HG03196 (cell line): ENCODE results near the gene ATP10A.
"Not testable (repeated sequence)": the region's sequence is repeated elsewhere in the genome, so short reads cannot be mapped to it uniquely, and the experiment has no call there.

Source experiments
- ATAC-seq: cut with Tn5 transposase; IDR thresholded peaks from one replicate; pipeline ENCODE4 v1.9.1; 2021; ENCODE audit not compliant: unreplicated experiment

The ATP10A gene

DNA sequence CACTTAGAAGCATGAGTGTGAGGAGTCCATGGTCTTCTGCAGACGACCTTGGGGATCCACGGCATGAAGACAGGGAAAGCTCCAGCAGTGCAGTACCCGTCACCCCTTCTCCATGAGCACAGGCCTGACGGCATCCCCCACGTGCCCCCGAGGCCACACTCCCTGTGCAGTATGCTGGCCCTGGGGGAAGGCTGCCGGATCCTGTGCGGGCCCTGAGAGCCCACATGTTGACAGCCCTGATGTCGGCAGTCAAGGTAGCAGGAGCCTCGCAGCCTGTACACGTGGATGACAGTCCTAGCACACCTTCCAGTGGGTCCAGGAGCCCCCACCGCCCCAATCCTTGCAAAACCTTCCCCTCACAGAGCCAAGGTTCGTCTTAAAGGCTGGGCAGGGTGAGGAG, 195.3 kb downstream of the ATP10A start:
- ATAC-seq = no peak

GRCh38 chr15:25665913-25666312, 197.2 kb downstream of the ATP10A start:
- no peak for ATAC-seq

GRCh38 chr15:25664761-25665160, 198.4 kb downstream of the ATP10A start:
- ATAC-seq = no peak

GRCh38 chr15:25663515-25663914, 199.6 kb downstream of the ATP10A start:
- ATAC-seq = no peak

GRCh38 chr15:25661898-25662297, 201.2 kb downstream of the ATP10A start:
- no peak for ATAC-seq

GRCh38 chr15:25659251-25659650, 203.9 kb downstream of the ATP10A start:
- no peak for ATAC-seq

DNA sequence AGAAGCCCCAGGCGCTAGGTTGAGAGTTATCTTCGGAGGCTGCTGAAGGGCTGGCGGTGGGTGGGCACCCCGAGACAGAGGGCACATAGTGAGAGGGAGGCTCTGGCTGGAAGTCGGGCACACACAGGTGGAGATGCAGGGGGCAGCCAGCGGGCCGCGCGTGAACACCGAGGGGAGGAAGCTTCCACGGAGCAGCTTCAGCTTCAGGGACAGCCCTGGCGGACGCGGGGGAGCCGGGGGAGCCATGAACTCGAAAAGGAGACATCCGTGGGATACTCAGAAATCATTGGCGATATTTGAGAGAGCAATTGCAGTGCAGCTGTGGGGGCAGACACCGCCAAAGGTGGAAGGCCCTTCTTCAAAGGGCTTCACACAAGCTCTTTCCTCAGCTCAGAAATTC, 204.6 kb downstream of the ATP10A start:
- no peak for ATAC-seq

DNA sequence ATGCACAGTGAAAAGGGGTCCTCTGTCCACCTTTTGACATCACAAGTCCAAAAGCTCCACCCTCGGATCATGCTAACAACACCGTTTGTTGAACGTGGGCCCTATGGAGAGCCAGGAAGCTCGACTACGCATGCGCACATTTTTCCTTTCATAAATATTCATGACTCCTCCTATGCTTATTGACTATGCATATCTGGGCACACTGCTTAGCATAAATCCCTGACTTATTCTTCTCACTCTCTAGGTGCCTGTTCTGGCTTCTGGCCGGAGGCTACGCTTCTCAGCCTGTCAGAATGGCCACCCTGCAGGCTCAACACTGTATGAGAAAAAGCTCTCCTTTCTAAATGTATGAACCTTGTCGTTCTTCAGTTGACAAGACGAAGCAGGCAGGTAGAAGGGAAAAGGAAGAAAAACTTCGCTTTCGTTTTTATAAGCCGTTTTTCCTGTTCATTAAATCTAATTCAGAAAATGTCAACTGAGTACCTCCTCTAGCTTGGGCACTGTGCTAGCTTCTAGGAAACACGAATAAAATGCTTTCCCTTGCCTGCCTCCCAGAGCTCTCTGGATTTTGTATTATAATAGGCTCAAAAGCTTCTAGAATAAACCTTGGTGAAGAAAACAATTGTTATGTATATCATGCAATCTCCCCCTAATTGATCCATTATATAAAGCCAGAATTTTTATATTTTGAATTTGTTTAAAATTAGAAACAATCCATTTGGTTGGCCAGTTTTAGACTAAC, 207.7 kb downstream of the ATP10A start:
- no peak for ATAC-seq

DNA sequence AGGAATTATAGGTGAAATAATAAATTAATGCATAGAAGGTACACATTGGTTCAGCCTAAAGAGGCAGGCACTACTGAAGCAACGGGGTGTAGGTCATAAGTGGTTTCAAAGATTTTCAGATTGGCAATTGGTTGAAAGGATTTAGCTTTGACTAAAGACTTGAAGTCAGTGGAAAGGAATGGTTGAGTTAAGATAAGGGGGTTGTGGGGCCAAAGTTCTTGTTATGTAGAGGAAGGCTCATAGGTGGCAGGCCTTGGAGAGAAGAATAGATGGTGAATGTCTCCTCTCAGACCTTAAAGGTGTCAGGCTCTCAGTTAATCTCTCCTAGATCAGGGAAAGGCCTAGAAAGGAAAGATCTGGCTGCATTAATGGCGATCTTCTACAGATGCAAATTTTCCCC, 209.8 kb downstream of the ATP10A start:
- ATAC-seq = no peak

DNA sequence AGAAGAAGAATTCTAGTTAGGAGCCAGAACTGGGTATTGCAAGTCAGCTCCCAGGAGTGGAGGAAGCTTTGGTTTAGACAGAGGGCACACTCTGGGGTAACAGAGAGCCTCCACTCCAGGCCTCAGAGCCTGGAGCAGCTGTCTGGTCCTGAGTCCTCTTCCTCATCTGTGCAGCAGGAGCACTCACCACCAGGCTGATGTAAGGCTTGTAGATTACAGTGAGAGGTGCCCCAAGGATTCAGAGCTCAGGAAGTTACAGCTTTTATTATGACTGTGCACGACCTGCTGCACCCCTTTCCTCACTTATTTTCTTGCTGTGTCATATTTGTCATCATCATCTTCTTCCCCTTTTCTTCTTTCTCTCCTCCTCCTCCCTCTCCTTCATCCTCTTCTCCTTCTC, 210.4 kb downstream of the ATP10A start:
- no peak for ATAC-seq

GRCh38 chr15:25649390-25649789, 213.7 kb downstream of the ATP10A start:
- no peak for ATAC-seq

- ATAC-seq = no peak
Observed at GRCh38 chr15:25643120-25643519, 220.0 kb downstream of the ATP10A start.

DNA sequence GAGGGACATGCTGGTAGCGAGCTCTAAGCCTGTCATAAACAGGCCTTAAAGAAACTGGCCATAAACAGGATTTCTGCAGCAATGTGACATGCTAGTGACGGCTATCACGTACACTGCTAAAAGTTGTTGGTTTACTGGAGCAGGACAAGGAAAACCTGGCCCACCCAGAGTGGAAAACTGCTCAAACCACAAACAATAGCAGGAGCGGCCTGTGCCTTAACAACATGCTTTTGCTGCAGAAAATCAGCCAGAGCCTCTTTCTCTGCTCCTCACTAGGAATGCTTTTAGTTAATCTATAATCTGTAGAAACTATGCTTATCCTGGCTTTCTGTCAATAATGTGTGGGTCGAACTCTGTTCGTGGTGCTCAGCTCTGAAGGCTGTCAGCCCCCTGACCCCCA, 221.4 kb downstream of the ATP10A start:
- no peak for ATAC-seq

GRCh38 chr15:25641361-25641760, 221.8 kb downstream of the ATP10A start:
- no peak for ATAC-seq

GRCh38 chr15:25640959-25641358, 222.2 kb downstream of the ATP10A start:
- not testable (repeated sequence) for ATAC-seq

GRCh38 chr15:25640381-25640780, 222.7 kb downstream of the ATP10A start:
- no peak for ATAC-seq

DNA sequence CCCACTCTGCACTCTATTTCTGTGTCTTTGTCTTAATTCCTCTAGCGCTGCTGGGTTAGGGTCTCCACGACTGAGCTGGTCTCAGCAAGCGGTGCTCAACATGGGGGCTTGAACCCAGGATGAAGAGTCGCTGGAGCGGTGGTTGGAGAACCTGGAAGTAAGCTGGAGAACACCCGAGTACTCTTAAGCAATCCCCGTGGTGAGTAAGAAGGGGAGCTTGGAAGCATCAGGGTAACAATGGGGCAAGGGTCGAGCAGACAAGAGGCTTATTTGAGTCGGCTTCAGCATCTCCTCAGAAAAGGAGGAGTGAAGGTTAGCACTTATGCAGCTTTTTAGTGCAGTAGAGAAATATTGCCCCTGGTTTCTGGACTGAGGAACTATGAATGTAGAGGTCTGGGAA, 226.6 kb downstream of the ATP10A start:
- ATAC-seq = not testable (repeated sequence)

DNA sequence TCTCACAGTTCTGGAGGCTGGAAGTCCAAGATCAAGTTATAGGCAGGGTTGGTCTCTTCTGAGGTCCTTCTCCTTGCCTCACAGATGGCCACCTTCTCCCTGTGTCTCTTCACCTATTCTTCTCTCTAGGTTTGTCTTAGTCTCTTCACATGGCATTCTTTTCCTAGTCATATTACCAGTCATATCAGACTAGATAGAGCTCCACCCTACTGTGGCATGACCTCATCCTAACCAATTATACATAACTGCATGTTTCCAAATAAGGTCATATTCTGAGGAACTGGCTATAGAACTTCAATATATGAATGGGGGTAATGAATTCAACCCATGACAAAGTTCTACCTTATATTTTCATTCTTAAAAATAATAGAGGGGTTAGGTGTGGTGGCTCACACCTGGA, 227.9 kb downstream of the ATP10A start:
- ATAC-seq = no peak

DNA sequence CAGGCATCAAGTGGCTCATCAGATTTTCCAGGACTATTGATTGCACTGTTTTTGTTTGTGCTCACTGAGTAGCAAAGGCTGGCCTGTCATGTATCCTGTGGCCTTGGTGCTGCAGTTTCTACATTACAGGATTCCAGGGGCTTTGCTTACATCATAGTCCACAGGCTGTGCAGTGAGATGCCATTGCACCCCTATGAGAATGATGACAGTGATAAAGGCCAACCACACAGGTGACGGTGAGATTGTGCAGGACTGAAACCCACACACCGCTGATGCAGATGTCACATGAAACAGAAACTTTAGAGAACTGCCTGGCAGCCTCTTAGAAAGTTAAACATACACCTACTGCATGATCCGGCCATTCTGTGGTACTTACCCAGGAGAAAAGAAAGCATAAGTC, 229.3 kb downstream of the ATP10A start:
- no peak for ATAC-seq

DNA sequence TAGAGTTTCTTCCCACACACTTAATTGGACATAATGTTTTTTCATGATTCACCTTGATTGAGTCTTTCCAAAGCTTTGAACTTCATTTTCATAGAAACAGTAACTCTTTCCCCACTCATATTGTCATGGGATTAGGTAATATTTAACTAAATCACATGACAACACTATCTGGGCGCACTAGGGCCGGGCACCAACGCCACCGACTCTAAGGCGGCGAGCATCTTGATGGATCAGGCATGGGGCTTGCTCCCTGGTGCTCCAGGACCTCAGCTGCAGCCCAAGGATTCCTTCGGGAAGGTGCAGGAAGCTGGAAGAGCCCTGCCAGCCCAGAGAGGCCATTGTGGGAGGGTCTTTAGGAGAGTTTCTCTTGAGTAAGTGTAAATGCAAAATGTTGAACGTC, 231.2 kb downstream of the ATP10A start:
- no peak for ATAC-seq
